Kidney (tissue), 14 donors: ENCODE measurements around the gene NUP214. TPM values are rescaled to one million over a fixed set of nuclear protein-coding genes. Genes with fewer than 3 reads are reported as not detected.
A peak's percentile ranks its signal among the peaks of the same experiment; 100 is the strongest.

ENCODE experiments used
- DNase-seq, 5 donors: peaks; one replicate each; pipeline ENCODE4 v3.0.0-alpha.2; 2013 to 2020
- FAIRE-seq: peaks from 2 replicates; lab custom pipeline; 2012; peaks lifted over from hg19 to GRCh38; lab: Jason Lieb, UNC
- H3K27ac ChIP-seq, 2 donors: one replicate each; pipeline ENCODE4 v1.7.0; 2013; ENCODE audit warnings: low read depth in 2 of 2, low read length in 2 of 2, inconsistent platforms in 1 of 2
- H3K27me3 ChIP-seq: one replicate; pipeline ENCODE4 v1.7.1; 2013; ENCODE audit warnings: low read length, inconsistent platforms; ENCODE audit not compliant: control insufficient read depth, insufficient read depth
- H3K36me3 ChIP-seq, 3 donors: one replicate each; pipeline versions ENCODE4 v1.7.0 to v1.7.1; 2013; ENCODE audit warnings: low read length in 3 of 3, control low read depth in 1 of 3, inconsistent platforms in 1 of 3; ENCODE audit not compliant: insufficient read depth in 3 of 3, control insufficient read depth in 2 of 3
- H3K4me1 ChIP-seq, 3 donors: one replicate each; pipeline versions ENCODE4 v1.7.0 to v1.7.1; 2013; ENCODE audit warnings: low read length in 3 of 3, inconsistent platforms in 1 of 3, low read depth in 1 of 3; ENCODE audit not compliant: control insufficient read depth in 2 of 3, insufficient read depth in 2 of 3
- H3K4me3 ChIP-seq, 3 donors: one replicate each; pipeline versions ENCODE4 v1.7.0 to v1.8.1; 2013; ENCODE audit warnings: low read length in 3 of 3, control low read depth in 1 of 3, inconsistent platforms in 1 of 3
- H3K9ac ChIP-seq, 3 donors: one replicate each; pipeline versions ENCODE4 v1.7.0 to v1.7.1; 2013; ENCODE audit warnings: low read length in 3 of 3, control low read depth in 1 of 3, inconsistent platforms in 1 of 3
- H3K9me3 ChIP-seq, 3 donors: one replicate each; pipeline versions ENCODE4 v1.7.0 to v1.7.1; 2013; ENCODE audit warnings: low read length in 3 of 3, control low read depth in 1 of 3, inconsistent platforms in 1 of 3; ENCODE audit not compliant: control insufficient read depth in 2 of 3, insufficient read depth in 1 of 3
- intact Hi-C: fragments of 100-400 bp; cut with DNase I; formaldehyde crosslinking; loops from one replicate; pipeline ENCODE4 v1.11.1; 2022
- polyA plus RNA-seq: library from polyadenylated mRNA; stranded (reverse); fragments of 350-450 nt; fragmentation: Illumina TruSeq; extraction: RNeasy Lipid Tissue Mini Kit (QIAGEN cat#74804); gene quantifications from one replicate; pipeline ENCODE4 v1.2.3, GENCODE V29; 2014; ENCODE audit warnings: low read depth, low replicate concordance; ENCODE audit not compliant: insufficient read depth
- total RNA-seq: library from RNA; stranded (reverse); fragmentation: NEBNext Ultra II Directional; extraction: Animal tissue kit (Norgen Biotek cat#: 25700); gene quantifications from one replicate; pipeline ENCODE4 v1.2.1, GENCODE V29; 2021
- TF ChIP-seq, protein P1 (sequence below): IDR thresholded peaks from 3 replicates; pipeline ENCODE4 v1.5.1; 2012; ENCODE audit warnings: mild to moderate bottlenecking, moderate library complexity, borderline replicate concordance; ENCODE audit not compliant: insufficient read depth; ENCODE audit errors: extremely low read depth
- donor health status: control.
- donor health status: control.
- donor health status: control.
- donor health status: control.
- donor health status: control.
- donor health status: DM: yes; HTN: yes; CAD: no.
- donor health status: Normal renal cell carcinoma (clear cell type).

The NUP214 gene
- total and polyA plus RNA-seq, 2 donors from 2014 or later, result 28.4 to 75.3 TPM

GRCh38 chr9:131121346-131121745, 4.0 kb upstream of the NUP214 start:
- no peaks in the 10 kb centered on the region for H3K27me3 ChIP-seq
- TF ChIP-seq, protein P1, sequence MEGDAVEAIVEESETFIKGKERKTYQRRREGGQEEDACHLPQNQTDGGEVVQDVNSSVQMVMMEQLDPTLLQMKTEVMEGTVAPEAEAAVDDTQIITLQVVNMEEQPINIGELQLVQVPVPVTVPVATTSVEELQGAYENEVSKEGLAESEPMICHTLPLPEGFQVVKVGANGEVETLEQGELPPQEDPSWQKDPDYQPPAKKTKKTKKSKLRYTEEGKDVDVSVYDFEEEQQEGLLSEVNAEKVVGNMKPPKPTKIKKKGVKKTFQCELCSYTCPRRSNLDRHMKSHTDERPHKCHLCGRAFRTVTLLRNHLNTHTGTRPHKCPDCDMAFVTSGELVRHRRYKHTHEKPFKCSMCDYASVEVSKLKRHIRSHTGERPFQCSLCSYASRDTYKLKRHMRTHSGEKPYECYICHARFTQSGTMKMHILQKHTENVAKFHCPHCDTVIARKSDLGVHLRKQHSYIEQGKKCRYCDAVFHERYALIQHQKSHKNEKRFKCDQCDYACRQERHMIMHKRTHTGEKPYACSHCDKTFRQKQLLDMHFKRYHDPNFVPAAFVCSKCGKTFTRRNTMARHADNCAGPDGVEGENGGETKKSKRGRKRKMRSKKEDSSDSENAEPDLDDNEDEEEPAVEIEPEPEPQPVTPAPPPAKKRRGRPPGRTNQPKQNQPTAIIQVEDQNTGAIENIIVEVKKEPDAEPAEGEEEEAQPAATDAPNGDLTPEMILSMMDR, result no peak
- peak overlapping the region; percentile 93 to 97 for H3K27ac ChIP-seq
- peak overlapping the region in 1 of 3 donors; percentile 53 for H3K9ac ChIP-seq
- H3K4me1 ChIP-seq, result peaks cover 4 to 27% (median 27%) of the 10 kb centered on the region in 3 donors
- intact Hi-C loops, result no loop called here
- FAIRE-seq (no peak), DNase-seq (no peak)
- H3K9me3 ChIP-seq, result no peaks in the 10 kb centered on the region
- H3K4me3 ChIP-seq, result no peak overlapping the region
- peaks cover 2 to 39% (median 7%) of the 10 kb centered on the region in 3 donors for H3K36me3 ChIP-seq

DNA sequence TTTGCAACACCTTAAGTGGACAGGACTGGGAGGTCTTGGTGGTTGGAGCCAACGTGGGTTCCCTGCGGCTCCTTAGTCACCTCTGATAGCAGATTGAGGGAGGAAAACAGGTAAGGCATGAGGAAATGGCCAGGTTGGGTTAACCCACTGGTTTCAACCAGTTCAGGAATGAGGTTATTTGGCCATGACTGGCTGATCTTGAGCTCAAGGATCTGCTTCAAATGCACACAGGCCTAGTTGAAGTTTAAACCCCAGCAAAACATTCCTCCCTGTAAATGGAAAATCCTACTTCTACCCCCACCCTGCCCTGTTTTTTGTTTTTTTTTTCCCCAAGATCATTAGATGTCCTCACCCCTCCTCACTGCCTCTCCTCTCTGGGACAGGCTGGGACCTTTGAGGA, 3.2 kb upstream of the NUP214 start:
- FAIRE-seq, result peak; percentile 32
- TF ChIP-seq, protein P1, result no peak
- peak overlapping the region; percentile 93 to 97 for H3K27ac ChIP-seq
- intact Hi-C loops, result no loop called here
- peak overlapping the region in 1 of 3 donors; percentile 53 for H3K9ac ChIP-seq
- peak overlapping the region in 1 of 3 donors; percentile 9 for H3K4me3 ChIP-seq
- DNase-seq, result peak in 3 of 5 donors; percentile 50 to 84 (median 62)
- no peaks in the 10 kb centered on the region for H3K9me3 ChIP-seq
- H3K4me1 ChIP-seq, result peaks cover 4 to 30% (median 28%) of the 10 kb centered on the region in 3 donors
- peaks cover 2 to 34% (median 7%) of the 10 kb centered on the region in 3 donors for H3K36me3 ChIP-seq
- H3K27me3 ChIP-seq, result no peaks in the 10 kb centered on the region

- no peak for FAIRE-seq
- H3K27me3 ChIP-seq, result no peaks in the 10 kb centered on the region
- H3K9ac ChIP-seq, result peak overlapping the region; percentile 56 to 87 (median 85)
- H3K27ac ChIP-seq, result peak overlapping the region; percentile 73 to 89
- intact Hi-C loops, result no loop called here
- H3K9me3 ChIP-seq, result no peaks in the 10 kb centered on the region
- DNase-seq, result no peak
- TF ChIP-seq, protein P1, result no peak
- H3K36me3 ChIP-seq, result peaks cover 9 to 42% (median 14%) of the 10 kb centered on the region in 3 donors
- peaks cover 4 to 28% (median 28%) of the 10 kb centered on the region in 3 donors for H3K4me1 ChIP-seq
- peak overlapping the region; percentile 71 to 98 (median 94) for H3K4me3 ChIP-seq
Measured at GRCh38 chr9:131125038-131125287, 423 bp upstream of the NUP214 start.

GRCh38 chr9:131126059-131126426, 657 bp downstream of the NUP214 start:
- Histone ChIP-seq H3K27ac (peak overlapping the region; percentile 41 to 89), H3K36me3 (peaks cover 9 to 42% (median 14%) of the 10 kb centered on the region in 3 donors), H3K4me1 (peaks cover 4 to 25% (median 20%) of the 10 kb centered on the region in 3 donors), H3K9ac (peak overlapping the region; percentile 59 to 95 (median 86)), H3K9me3 (no peaks in the 10 kb centered on the region), H3K4me3 (peak overlapping the region; percentile 92 to 98 (median 94)), H3K27me3 (no peaks in the 10 kb centered on the region)
- intact Hi-C loops, result no loop called here
- FAIRE-seq, result no peak
- DNase-seq, result no peak
- TF ChIP-seq, protein P1, result no peak
